H1 (cell line): ENCODE measurements around the gene BCL2L14. TPM values are rescaled to one million over a fixed set of nuclear protein-coding genes. Genes with fewer than 3 reads are reported as not detected.

Experiments used
- CTCF ChIA-PET: fragments of 300-600 bp; sonication (Branson Sonifier 250); formaldehyde crosslinking; loops from one replicate; lab custom pipeline; 2021; ENCODE audit not compliant: partially characterized antibody; lab: Charles Lee
- POLR2A ChIA-PET: fragments of 300-600 bp; sonication (Branson Sonifier 250); formaldehyde crosslinking; loops from one replicate; lab custom pipeline; 2021; ENCODE audit warnings: inconsistent platforms; ENCODE audit not compliant: partially characterized antibody; lab: Charles Lee
- DNase-seq, 2 experiments: peaks; one replicate each; pipeline versions ENCODE4 v3.0.0 to v3.0.0-alpha.2; 2010 to 2022; ENCODE audit warnings: low spot score in 2 of 2, low read depth in 1 of 2, mixed read lengths in 1 of 2
- FAIRE-seq: peaks from 2 replicates; lab custom pipeline; 2011; peaks lifted over from hg19 to GRCh38; lab: Jason Lieb, UNC
- H2AFZ ChIP-seq: 2 replicates; pipeline ENCODE4 v1.8.1; 2012; ENCODE audit warnings: low read length, inconsistent platforms
- H2AK5ac ChIP-seq: 2 replicates; pipeline ENCODE4 v1.6.1; 2013; ENCODE audit warnings: low read depth, low read length
- H2BK120ac ChIP-seq: replicated peaks from 2 replicates; pipeline ENCODE3; 2013; ENCODE audit warnings: low read depth, low read length, inconsistent platforms
- H2BK12ac ChIP-seq: 2 replicates; pipeline ENCODE4 v1.6.1; 2013; ENCODE audit warnings: low read depth, low read length
- H2BK15ac ChIP-seq: 2 replicates; pipeline ENCODE4 v1.6.1; 2013; ENCODE audit warnings: low read length
- H2BK20ac ChIP-seq: 2 replicates; pipeline ENCODE4 v1.6.1; 2013; ENCODE audit warnings: low read length
- H2BK5ac ChIP-seq: 2 replicates; pipeline ENCODE4 v1.6.1; 2013; ENCODE audit warnings: low read depth, low read length
- H3K14ac ChIP-seq: 2 replicates; pipeline ENCODE4 v1.6.1; 2013; ENCODE audit warnings: inconsistent platforms; ENCODE audit not compliant: insufficient read length
- H3K18ac ChIP-seq: 2 replicates; pipeline ENCODE4 v1.6.1; 2013; ENCODE audit warnings: low read length; ENCODE audit errors: extremely low read depth
- H3K23ac ChIP-seq: 2 replicates; pipeline ENCODE4 v1.6.1; 2013; ENCODE audit warnings: inconsistent platforms; ENCODE audit not compliant: insufficient read length
- H3K23me2 ChIP-seq: 2 replicates; pipeline ENCODE4 v1.6.1; 2013; ENCODE audit warnings: low read depth, low read length
- H3K27ac ChIP-seq: 2 replicates; pipeline ENCODE4 v1.6.1; 2011; ENCODE audit warnings: low read depth, low read length, inconsistent platforms
- H3K27me3 ChIP-seq, 4 experiments: replicated peaks in 1 of 4; 1 replicate in 1 of 4; 2 replicates in 3 of 4; pipeline versions ENCODE4 v1.6.1 to v1.8.1; 2011 to 2013; ENCODE audit warnings: low read length in 3 of 4, mild to moderate bottlenecking in 3 of 4, inconsistent platforms in 2 of 4, mixed read lengths in 2 of 4, moderate library complexity in 1 of 4; ENCODE audit not compliant: control insufficient read depth in 3 of 4, insufficient read depth in 3 of 4; ENCODE audit errors: extremely low read depth in 1 of 4
- H3K36me3 ChIP-seq, 4 experiments: 2 replicates each; pipeline versions ENCODE4 v1.6.1 to v1.8.1; 2011 to 2013; ENCODE audit warnings: mild to moderate bottlenecking in 4 of 4, low read length in 3 of 4, moderate library complexity in 2 of 4, control low read depth in 1 of 4, inconsistent platforms in 1 of 4; ENCODE audit not compliant: insufficient read depth in 4 of 4, control insufficient read depth in 2 of 4
- H3K4ac ChIP-seq: replicated peaks from 2 replicates; pipeline ENCODE3; 2013; ENCODE audit warnings: low read length, low read depth, mixed read lengths, inconsistent platforms; ENCODE audit not compliant: insufficient read length
- H3K4me1 ChIP-seq, 4 experiments: replicated peaks in 1 of 4; 1 replicate in 1 of 4; 2 replicates in 3 of 4; pipeline versions ENCODE4 v1.6.1 to v1.8.1; 2011 to 2013; ENCODE audit warnings: low read length in 3 of 4, inconsistent platforms in 2 of 4, mixed read lengths in 1 of 4; ENCODE audit not compliant: insufficient read depth in 4 of 4, control insufficient read depth in 3 of 4
- H3K4me2 ChIP-seq, 2 experiments: 2 replicates each; pipeline versions ENCODE4 v1.6.1 to v1.8.1; 2011 to 2013; ENCODE audit warnings: low read depth in 2 of 2, low read length in 2 of 2, control low read depth in 1 of 2, inconsistent platforms in 1 of 2, mild to moderate bottlenecking in 1 of 2; ENCODE audit not compliant: insufficient read depth in 1 of 2
- H3K4me3 ChIP-seq, 4 experiments: fragments of 200-600, 300-600 bp in 1 of 4; sonication (generic), shearing (Covaris generic), sonication (Bioruptor Twin) in 1 of 4; 2 replicates each; pipeline versions ENCODE4 v1.5.1 to v1.8.1; 2011 to 2016; ENCODE audit warnings: low read length in 4 of 4, low read depth in 3 of 4, control low read depth in 2 of 4, inconsistent platforms in 2 of 4, mild to moderate bottlenecking in 2 of 4, mixed read lengths in 1 of 4, moderate library complexity in 1 of 4; ENCODE audit not compliant: insufficient read depth in 2 of 4; ENCODE audit errors: extremely low read depth in 1 of 4
- H3K56ac ChIP-seq: replicated peaks from 2 replicates; pipeline ENCODE3; 2013; ENCODE audit warnings: low read depth, mild to moderate bottlenecking, mixed read lengths, low read length, inconsistent platforms; ENCODE audit not compliant: insufficient read length
- H3K79me1 ChIP-seq: 2 replicates; pipeline ENCODE4 v1.6.1; 2013; ENCODE audit warnings: low read depth, low read length, control low read depth
- H3K79me2 ChIP-seq, 2 experiments: 2 replicates each; pipeline versions ENCODE4 v1.6.1 to v1.8.1; 2012 to 2013; ENCODE audit warnings: low read length in 2 of 2, mild to moderate bottlenecking in 2 of 2, inconsistent platforms in 1 of 2; ENCODE audit not compliant: insufficient read depth in 2 of 2, control insufficient read depth in 1 of 2
- H3K9ac ChIP-seq, 4 experiments: replicated peaks in 1 of 4; 1 replicate in 1 of 4; 2 replicates in 3 of 4; pipeline versions ENCODE4 v1.6.1 to v1.8.1; 2011 to 2013; ENCODE audit warnings: low read depth in 3 of 4, low read length in 3 of 4, control low read depth in 2 of 4, mild to moderate bottlenecking in 2 of 4, moderate library complexity in 2 of 4, inconsistent platforms in 1 of 4; ENCODE audit errors: extremely low read depth in 1 of 4
- H3K9me3 ChIP-seq, 2 experiments: 2 replicates each; pipeline versions ENCODE4 v1.6.1 to v1.8.1; 2012 to 2013; ENCODE audit warnings: mild to moderate bottlenecking in 2 of 2, moderate library complexity in 2 of 2, control low read depth in 1 of 2, inconsistent platforms in 1 of 2, low read depth in 1 of 2, low read length in 1 of 2, mixed read lengths in 1 of 2; ENCODE audit not compliant: insufficient read depth in 2 of 2
- H4K20me1 ChIP-seq, 2 experiments: replicated peaks in 1 of 2; 2 replicates each; pipeline versions ENCODE3 to v1.8.1; 2011 to 2013; ENCODE audit warnings: inconsistent platforms in 2 of 2, low read length in 2 of 2, mild to moderate bottlenecking in 1 of 2; ENCODE audit not compliant: insufficient read depth in 2 of 2, control insufficient read depth in 1 of 2
- H4K5ac ChIP-seq: 2 replicates; pipeline ENCODE4 v1.6.1; 2013; ENCODE audit warnings: low read length, low read depth, mixed read lengths, inconsistent platforms; ENCODE audit not compliant: insufficient read length
- H4K8ac ChIP-seq: 2 replicates; pipeline ENCODE4 v1.8.0; 2013; ENCODE audit warnings: mild to moderate bottlenecking, moderate library complexity, low read length, inconsistent platforms; ENCODE audit not compliant: insufficient read depth; ENCODE audit errors: extremely low read depth
- H4K91ac ChIP-seq: replicated peaks from 2 replicates; pipeline ENCODE3; 2013; ENCODE audit warnings: low read length, mixed read lengths, inconsistent platforms; ENCODE audit not compliant: insufficient read length
- CTCF ChIP-seq, 3 experiments: IDR thresholded peaks; 1 replicate in 2 of 3; 2 replicates in 1 of 3; pipeline versions ENCODE4 v1.5.1 to v1.6.1; 2011; ENCODE audit warnings: low read length in 3 of 3, mild to moderate bottlenecking in 3 of 3, inconsistent platforms in 2 of 3, low read depth in 1 of 3, moderate library complexity in 1 of 3; ENCODE audit not compliant: insufficient read depth in 1 of 3; ENCODE audit errors: control extremely low read depth in 1 of 3
- JUN ChIP-seq: IDR thresholded peaks from 2 replicates; pipeline ENCODE4 v1.6.1; 2011; ENCODE audit warnings: low read depth, mild to moderate bottlenecking, improper control_type of control experiment, low read length
- MAFK ChIP-seq: IDR thresholded peaks from 2 replicates; pipeline ENCODE4 v1.6.1; 2012; ENCODE audit warnings: low read depth, mild to moderate bottlenecking, improper control_type of control experiment, low read length
- RFX5 ChIP-seq: IDR thresholded peaks from 2 replicates; pipeline ENCODE4 v1.6.1; 2011; ENCODE audit warnings: low read depth, low read length, improper control_type of control experiment, borderline replicate concordance
- SP2 ChIP-seq: IDR thresholded peaks from 2 replicates; pipeline ENCODE4 v1.6.1; 2012; ENCODE audit warnings: mild to moderate bottlenecking, low read length, inconsistent platforms
- TAF7 ChIP-seq: optimal IDR thresholded peaks from 2 replicates; pipeline ENCODE3; 2011; ENCODE audit warnings: low read depth, mild to moderate bottlenecking, inconsistent platforms, low read length, moderate library complexity, borderline replicate concordance
- YY1 ChIP-seq: IDR thresholded peaks from 2 replicates; pipeline ENCODE4 v1.6.1; 2011; ENCODE audit warnings: low read depth, mild to moderate bottlenecking, low read length
- WGBS, 2 experiments: shearing (Covaris generic) in 1 of 2; methylation state at CpG; one replicate each; pipeline versions ENCODE4 v1.1.6 to v1.1.7; 2013 to 2015; ENCODE audit warnings: low lambda C conversion rate in 2 of 2, mixed read lengths in 2 of 2, inconsistent platforms in 1 of 2, low coverage in 1 of 2, missing lambda C conversion rate in 1 of 2; ENCODE audit not compliant: insufficient replicate concordance in 2 of 2, insufficient coverage in 1 of 2, insufficient read length in 1 of 2; ENCODE audit errors: extremely low coverage in 1 of 2, missing lambda C conversion rate in 1 of 2; 5-methylcytosine and 5-hydroxymethylcytosine counted together
- polyA plus RNA-seq, 7 experiments: library from polyadenylated mRNA; depleted of rRNA in 3 of 7; stranded (reverse) in 5 of 7; unstranded in 2 of 7; fragments of >200 nt in 5 of 7; fragments of 200-250 nt in 2 of 7; gene quantifications; 1 replicate in 5 of 7; 2 replicates in 1 of 7; 4 replicates in 1 of 7; pipeline versions ENCODE4 v1.2.1 to v1.2.3, GENCODE V29; 2011 to 2013; ENCODE audit warnings: missing spikeins in 2 of 7, mixed read lengths in 2 of 7
- total RNA-seq: library from RNA; stranded (reverse); fragmentation: NEBNext Ultra II Directional; extraction: Animal tissue kit (Norgen Biotek cat#: 25700); gene quantifications from 2 replicates; pipeline ENCODE4 v1.2.1, GENCODE V29; 2021
- TF ChIP-seq, protein P1 (sequence below): IDR thresholded peaks from 2 replicates; pipeline ENCODE4 v1.6.1; 2011; ENCODE audit warnings: low read length, improper control_type of control experiment

BCL2L14 gene
- total and polyA plus RNA-seq, 2 of the 8 experiments (the other 6 are each of a cell fraction or from before 2014, with no cell fraction given): 0.80 to 2.4 TPM

- peaks cover 5 to 12% (median 7%) of the 10 kb centered on the region in 4 experiments; a peak in 6 of 7 replicates for H3K4me1 ChIP-seq
- H2BK20ac ChIP-seq: no peak overlapping the region
- H4K91ac ChIP-seq: no peak overlapping the region
- no peak overlapping the region for H3K4me3 ChIP-seq
- H2BK120ac ChIP-seq: no peak overlapping the region
- H3K4ac ChIP-seq: no peak overlapping the region
- no peaks in the 10 kb centered on the region for H3K9me3 ChIP-seq
- FAIRE-seq: no peak
- 0 out of 2 replicates have a peak overlapping the region, but pooled peaks have one; percentile 29 for H2BK12ac ChIP-seq
- POLR2A ChIA-PET: interaction anchor here (1.2 to 2.0 kb wide), 3 partner anchors 11 to 252 kb away, joined by 3 to 10 read pairs (median 6); partner anchors contain the start of genes BCL2L14 and LRP6
- no peak overlapping the region for H3K18ac ChIP-seq
- CTCF ChIA-PET: interaction anchor here (0.6 to 4.0 kb wide), 18 partner anchors 8 to 630 kb away, joined by 3 to 42 read pairs (median 3); no protein-coding TSS in a partner anchor
- H2AK5ac ChIP-seq: no peak overlapping the region
- 0 out of 2 replicates have a peak overlapping the region, but pooled peaks have one; percentile 89 for H2BK15ac ChIP-seq
- no peak overlapping the region for H3K4me2 ChIP-seq
- WGBS, 2 experiments: 73% methylated on average over 3 of the region's 3 CpGs; no CpG with 5 or more reads in 1 of the 2 experiments
- H4K5ac ChIP-seq: no peak overlapping the region
- H3K23me2 ChIP-seq: peaks cover 2% of the 10 kb centered on the region; the same call in 1 of the 2 replicates
- no peak overlapping the region for H3K23ac ChIP-seq
- no peaks in the 10 kb centered on the region for H4K20me1 ChIP-seq
- H3K79me2 ChIP-seq: no peaks in the 10 kb centered on the region
- H3K27me3 ChIP-seq: no peaks in the 10 kb centered on the region
- H3K56ac ChIP-seq: no peak overlapping the region
- no peaks in the 10 kb centered on the region for H3K79me1 ChIP-seq
- peak in 1 of 2 experiments; percentile 52 for DNase-seq
- no peak overlapping the region for H3K14ac ChIP-seq
- H2AFZ ChIP-seq: no peak overlapping the region
- H3K36me3 ChIP-seq: no peaks in the 10 kb centered on the region
- 0 out of 2 replicates have a peak overlapping the region, but pooled peaks have one; percentile 45 for H2BK5ac ChIP-seq
- no peak overlapping the region for H3K27ac ChIP-seq
- no peak overlapping the region for H3K9ac ChIP-seq
- H4K8ac ChIP-seq: no peak overlapping the region; the same call in 1 of the 2 replicates
- no peak for TF ChIP-seq SP2
- TF ChIP-seq MAFK: no peak
- TF ChIP-seq CTCF (IDR thresholded peaks at IDR 0.05; ENCODE audit: control extremely low read depth in 1 of 3, insufficient read depth in 1 of 3, low read depth in 1 of 3, low read length in 3 of 3): peak in 2 of 3 experiments; percentile 24 to 34; a peak in 2 of 4 replicates
- no peak for TF ChIP-seq RFX5
- no peak for TF ChIP-seq JUN
- no peak for TF ChIP-seq TAF7
- TF ChIP-seq YY1: no peak
- TF ChIP-seq, protein P1, sequence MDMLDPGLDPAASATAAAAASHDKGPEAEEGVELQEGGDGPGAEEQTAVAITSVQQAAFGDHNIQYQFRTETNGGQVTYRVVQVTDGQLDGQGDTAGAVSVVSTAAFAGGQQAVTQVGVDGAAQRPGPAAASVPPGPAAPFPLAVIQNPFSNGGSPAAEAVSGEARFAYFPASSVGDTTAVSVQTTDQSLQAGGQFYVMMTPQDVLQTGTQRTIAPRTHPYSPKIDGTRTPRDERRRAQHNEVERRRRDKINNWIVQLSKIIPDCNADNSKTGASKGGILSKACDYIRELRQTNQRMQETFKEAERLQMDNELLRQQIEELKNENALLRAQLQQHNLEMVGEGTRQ: no peak
Measured at GRCh38 chr12:12081836-12082497, 11.2 kb downstream of the BCL2L14 start.
